ENCODE measurements around the gene CKS1B.

- no peak for TF ChIP-seq POLR2AphosphoS5 (IDR thresholded peaks at IDR 0.05; ENCODE audit: low read depth, low read length)
- no peak for TF ChIP-seq REST (IDR thresholded peaks at IDR 0.05; ENCODE audit: insufficient read depth in 1 of 2, low read depth in 2 of 2, low read length in 2 of 2)
Measured at GRCh38 chr1:154969860-154970452, 4.5 kb upstream of the CKS1B start.
